Right cardiac atrium (tissue), 5 donors: ENCODE measurements around the gene MUSTN1. TPM values are rescaled to one million over a fixed set of nuclear protein-coding genes. Genes with fewer than 3 reads are reported as not detected.
A peak's percentile ranks its signal among the peaks of the same experiment; 100 is the strongest.

Experiments used
- ATAC-seq, 2 donors: fragments of 200-7000 bp; cut with Tn5 transposase; one replicate each; pipeline versions ENCODE4 v1.8.0 to v1.9.1; 2020; ENCODE audit warnings: moderate library complexity in 2 of 2, mild to moderate bottlenecking in 1 of 2
- DNase-seq, 3 donors: peaks; one replicate each; pipeline ENCODE4 v3.0.0-alpha.2; 2020
- H3K27ac ChIP-seq: one replicate; pipeline ENCODE4 v1.5.1; 2013; ENCODE audit warnings: mild to moderate bottlenecking, low read length, control low read depth, moderate library complexity
- H3K27me3 ChIP-seq: one replicate; pipeline ENCODE4 v1.6.1; 2013; ENCODE audit not compliant: control insufficient read depth, insufficient read depth
- H3K4me1 ChIP-seq: one replicate; pipeline ENCODE4 v1.6.1; 2013; ENCODE audit warnings: low read length; ENCODE audit not compliant: control insufficient read depth, insufficient read depth
- H3K4me3 ChIP-seq: one replicate; pipeline ENCODE4 v1.5.1; 2013; ENCODE audit warnings: low read length, control low read depth
- H3K9me3 ChIP-seq: one replicate; pipeline ENCODE4 v1.6.1; 2013; ENCODE audit warnings: low read length; ENCODE audit not compliant: control insufficient read depth
- WGBS: extraction: QIAGEN DNeasy Blood & Tissue Kit; methylation state at CpG from one replicate; pipeline ENCODE4 v1.1.7; 2013; 5-methylcytosine and 5-hydroxymethylcytosine counted together
- intact Hi-C, 4 donors: fragments of 100-400 bp; cut with DNase I; formaldehyde crosslinking; loops; one replicate each; pipeline versions ENCODE4 v1.11.0 to v1.14.0; 2022 to 2023
- polyA plus RNA-seq: library from polyadenylated mRNA; stranded (reverse); fragments of 200-250 nt; gene quantifications from one replicate; pipeline ENCODE4 v1.2.3, GENCODE V29; 2013
- total RNA-seq, 4 donors: library from RNA; stranded (reverse); fragmentation: NEBNext Ultra II Directional; extraction: Animal tissue kit (Norgen Biotek cat#: 25700); gene quantifications; one replicate each; pipeline ENCODE4 v1.2.1, GENCODE V29; 2021
- donor health status: healthy with polysubstance abuse.
- donor health status: DM: no; HTN: yes; CAD: no.
- donor health status: DM: no; HTN: no; CAD: no.
- donor health status: DM: no; HTN: yes; CAD: no; lungs with severe emphysema.
- donor health status: DM: yes; HTN: yes; CAD: no.

The MUSTN1 gene
- total and polyA plus RNA-seq, 5 donors = 12.7 to 152 (median 42.0) TPM

- H3K27me3 ChIP-seq = no peaks in the 10 kb centered on the region
- no peak overlapping the region for H3K4me3 ChIP-seq
- WGBS = 76% methylated on average over 19 of the region's 19 CpGs
- no peaks in the 10 kb centered on the region for H3K4me1 ChIP-seq
- intact Hi-C loops = no loop called here
- peak in 1 of 3 donors; percentile 37 for DNase-seq
- no peak overlapping the region for H3K27ac ChIP-seq
- no peak for ATAC-seq
- no peaks in the 10 kb centered on the region for H3K9me3 ChIP-seq
Measured at GRCh38 chr3:52805270-52806039, 29.4 kb downstream of the MUSTN1 start.

DNA sequence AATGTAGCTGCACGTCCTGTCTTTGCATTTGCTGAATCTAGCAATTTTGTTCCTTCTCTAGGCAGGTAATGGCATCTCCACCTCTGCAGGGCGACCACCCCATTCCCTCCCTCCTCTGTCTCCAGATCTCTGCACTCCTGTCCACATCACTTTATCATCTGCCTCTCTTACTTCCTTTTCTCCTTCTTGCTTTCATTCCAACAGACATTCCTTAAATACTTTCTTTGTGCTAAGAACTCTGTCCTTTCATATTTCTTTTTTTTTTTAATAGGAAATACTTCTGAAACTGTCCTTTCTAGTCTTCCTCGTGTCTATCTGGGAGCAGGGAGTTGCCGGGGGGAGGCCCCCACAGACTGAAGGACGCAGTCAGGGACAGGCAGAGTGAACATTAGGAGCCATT, 33.0 kb downstream of the MUSTN1 start:
- DNase-seq = no peak
- no peaks in the 10 kb centered on the region for H3K4me1 ChIP-seq
- no peak overlapping the region for H3K27ac ChIP-seq
- no peak for ATAC-seq
- 68% methylated on average over 5 of the region's 5 CpGs for WGBS
- H3K4me3 ChIP-seq = no peak overlapping the region
- H3K9me3 ChIP-seq = no peaks in the 10 kb centered on the region
- no peaks in the 10 kb centered on the region for H3K27me3 ChIP-seq
- intact Hi-C loops = no loop called here

DNA sequence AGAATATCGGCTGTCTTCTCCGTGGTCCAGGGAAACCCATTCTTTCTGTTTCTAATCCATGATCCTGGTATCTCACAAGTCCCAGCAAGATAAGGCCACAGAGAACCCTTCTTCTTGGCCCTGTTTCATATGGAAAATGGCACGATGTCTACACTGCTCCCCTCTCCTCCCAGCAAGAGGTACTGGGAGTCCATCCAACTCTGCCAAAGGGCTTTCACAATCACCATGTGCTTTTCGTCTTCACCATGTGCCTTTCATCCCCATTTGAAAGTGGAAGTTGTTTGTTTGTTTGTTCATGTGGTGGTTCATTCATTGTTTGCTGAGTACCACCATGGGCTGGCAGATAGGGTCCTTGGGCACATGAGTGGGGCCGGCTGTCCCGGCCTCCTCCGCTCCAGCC, 34.7 kb downstream of the MUSTN1 start:
- Histone ChIP-seq H3K9me3 (no peaks in the 10 kb centered on the region), H3K27ac (no peak overlapping the region), H3K27me3 (no peaks in the 10 kb centered on the region), H3K4me3 (no peak overlapping the region), H3K4me1 (no peaks in the 10 kb centered on the region)
- intact Hi-C loops = no loop called here
- ATAC-seq (no peak), DNase-seq (peak in 1 of 3 donors; percentile 21)
- WGBS = 73% methylated on average over 7 of the region's 7 CpGs

DNA sequence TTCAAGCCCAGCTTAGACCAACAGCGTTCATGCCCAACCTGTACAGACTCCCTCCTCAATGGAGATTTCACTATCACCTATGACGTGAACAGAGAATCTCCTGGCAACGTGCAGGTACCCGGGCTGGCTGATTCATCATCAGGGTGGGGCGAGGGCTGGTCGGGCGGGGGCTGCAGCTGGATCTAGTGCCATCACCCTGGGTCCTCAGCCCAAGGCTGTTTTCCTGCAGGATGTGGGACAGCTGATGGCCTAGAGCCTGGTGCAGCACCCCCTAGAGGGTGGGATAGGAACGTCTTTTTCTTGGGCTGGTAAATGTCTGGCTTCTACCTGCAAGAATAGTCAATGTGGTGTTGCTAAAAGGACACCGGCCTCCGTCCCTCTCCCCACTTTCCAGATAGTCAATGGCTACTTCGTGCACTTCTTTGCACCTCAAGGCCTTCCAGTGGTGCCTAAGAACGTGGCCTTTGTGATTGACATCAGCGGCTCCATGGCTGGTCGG, 35.8 kb downstream of the MUSTN1 start:
- Histone ChIP-seq H3K9me3 (no peaks in the 10 kb centered on the region), H3K27ac (no peak overlapping the region), H3K27me3 (no peaks in the 10 kb centered on the region), H3K4me1 (no peaks in the 10 kb centered on the region), H3K4me3 (no peak overlapping the region)
- DNase-seq (no peak), ATAC-seq (no peak)
- WGBS = 57% methylated on average over 14 of the region's 14 CpGs
- intact Hi-C loops = no loop called here

DNA sequence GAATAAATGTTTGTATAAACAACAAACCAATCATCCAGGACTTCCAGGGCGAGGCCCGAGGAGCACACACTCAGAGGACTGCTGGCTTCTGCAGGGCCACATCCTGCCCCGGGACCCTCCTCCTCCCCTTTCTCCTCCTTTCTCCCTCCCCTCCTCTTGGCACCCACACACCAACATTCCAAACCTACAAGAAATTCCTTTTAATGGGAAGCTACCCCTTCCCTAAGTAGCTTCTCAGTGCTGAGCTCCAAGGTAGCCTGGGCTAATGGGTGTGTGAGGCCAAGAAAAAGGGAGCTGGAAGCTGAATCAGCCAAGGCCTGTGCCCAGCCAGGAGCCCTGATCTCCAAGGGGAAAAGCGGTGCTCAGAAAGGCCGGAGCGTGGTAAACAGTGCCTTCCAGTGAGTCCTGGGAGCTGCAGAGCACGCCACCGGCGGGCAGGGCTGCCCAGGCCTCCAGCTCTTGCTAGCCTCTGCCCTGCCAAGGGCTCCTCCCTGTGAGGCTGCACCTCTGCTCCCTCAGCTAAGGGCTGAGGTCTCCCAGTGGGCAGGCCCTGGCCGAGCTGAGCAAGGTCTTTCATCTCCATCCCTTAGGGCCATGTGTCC, 36.3 kb downstream of the MUSTN1 start:
- 84% methylated on average over 10 of the region's 10 CpGs for WGBS
- Histone ChIP-seq H3K9me3 (no peaks in the 10 kb centered on the region), H3K4me3 (no peak overlapping the region), H3K4me1 (no peaks in the 10 kb centered on the region), H3K27me3 (no peaks in the 10 kb centered on the region), H3K27ac (no peak overlapping the region)
- ATAC-seq (no peak), DNase-seq (no peak)
- intact Hi-C loops = no loop called here

- no peak overlapping the region for H3K4me3 ChIP-seq
- DNase-seq (no peak), ATAC-seq (no peak)
- H3K27ac ChIP-seq = no peak overlapping the region
- intact Hi-C loops = no loop called here
- H3K9me3 ChIP-seq = no peaks in the 10 kb centered on the region
- H3K4me1 ChIP-seq = no peaks in the 10 kb centered on the region
- H3K27me3 ChIP-seq = no peaks in the 10 kb centered on the region
- WGBS = 93% methylated on average over 9 of the region's 9 CpGs
Measured at GRCh38 chr3:52796411-52796810, 38.4 kb downstream of the MUSTN1 start.

DNA sequence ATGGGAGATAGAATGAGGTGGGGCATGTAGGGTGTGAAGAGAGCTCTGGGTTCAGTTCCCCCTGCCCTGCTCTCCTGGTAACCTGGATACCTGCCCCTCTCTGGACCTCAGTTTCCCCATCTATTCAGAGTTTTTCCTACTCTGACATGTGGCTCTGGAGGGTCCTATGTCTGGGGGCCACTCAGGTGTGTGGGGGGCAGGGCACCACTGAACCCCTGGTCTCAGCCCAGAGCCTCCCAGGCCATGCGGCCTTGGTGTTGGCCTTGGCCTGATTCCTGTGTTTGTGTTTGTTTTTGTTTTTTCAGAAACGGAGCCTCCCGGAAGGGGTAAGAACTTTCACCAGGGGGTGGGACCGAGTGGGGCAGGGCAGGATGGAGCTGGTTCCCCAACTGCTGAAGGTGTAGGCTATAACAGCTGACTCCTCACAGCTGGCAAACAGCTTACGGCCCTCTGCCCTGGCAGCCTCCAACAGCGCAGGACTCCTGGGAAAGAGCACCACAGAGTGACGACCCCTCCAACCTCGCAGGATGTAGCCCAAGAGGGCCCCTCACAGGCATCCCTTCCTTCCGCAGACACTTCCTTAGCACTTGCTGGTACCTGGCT, 39.4 kb downstream of the MUSTN1 start:
- Histone ChIP-seq H3K27me3 (no peaks in the 10 kb centered on the region), H3K27ac (no peak overlapping the region), H3K4me1 (no peaks in the 10 kb centered on the region), H3K9me3 (no peaks in the 10 kb centered on the region), H3K4me3 (no peak overlapping the region)
- intact Hi-C loops = no loop called here
- 65% methylated on average over 9 of the region's 9 CpGs for WGBS
- DNase-seq (no peak), ATAC-seq (no peak)

- ATAC-seq = no peak
- intact Hi-C loops = no loop called here
- 64% methylated on average over 10 of the region's 10 CpGs for WGBS
- Histone ChIP-seq H3K27ac (no peak within 1 kb of the TSS), H3K27me3 (no peaks in the 10 kb centered on the region), H3K9me3 (no peaks in the 10 kb centered on the region), H3K4me3 (no peak within 1 kb of the TSS), H3K4me1 (no peaks in the 10 kb centered on the region)
- no peak for DNase-seq
Measured at GRCh38 chr3:52794612-52795099, 40.2 kb downstream of the MUSTN1 start, which contains the start of gene ITIH3. Gene ITIH3 (plus strand): TSS chr3:52794796. CDS start chr3:52794804, 8 bp downstream.

DNA sequence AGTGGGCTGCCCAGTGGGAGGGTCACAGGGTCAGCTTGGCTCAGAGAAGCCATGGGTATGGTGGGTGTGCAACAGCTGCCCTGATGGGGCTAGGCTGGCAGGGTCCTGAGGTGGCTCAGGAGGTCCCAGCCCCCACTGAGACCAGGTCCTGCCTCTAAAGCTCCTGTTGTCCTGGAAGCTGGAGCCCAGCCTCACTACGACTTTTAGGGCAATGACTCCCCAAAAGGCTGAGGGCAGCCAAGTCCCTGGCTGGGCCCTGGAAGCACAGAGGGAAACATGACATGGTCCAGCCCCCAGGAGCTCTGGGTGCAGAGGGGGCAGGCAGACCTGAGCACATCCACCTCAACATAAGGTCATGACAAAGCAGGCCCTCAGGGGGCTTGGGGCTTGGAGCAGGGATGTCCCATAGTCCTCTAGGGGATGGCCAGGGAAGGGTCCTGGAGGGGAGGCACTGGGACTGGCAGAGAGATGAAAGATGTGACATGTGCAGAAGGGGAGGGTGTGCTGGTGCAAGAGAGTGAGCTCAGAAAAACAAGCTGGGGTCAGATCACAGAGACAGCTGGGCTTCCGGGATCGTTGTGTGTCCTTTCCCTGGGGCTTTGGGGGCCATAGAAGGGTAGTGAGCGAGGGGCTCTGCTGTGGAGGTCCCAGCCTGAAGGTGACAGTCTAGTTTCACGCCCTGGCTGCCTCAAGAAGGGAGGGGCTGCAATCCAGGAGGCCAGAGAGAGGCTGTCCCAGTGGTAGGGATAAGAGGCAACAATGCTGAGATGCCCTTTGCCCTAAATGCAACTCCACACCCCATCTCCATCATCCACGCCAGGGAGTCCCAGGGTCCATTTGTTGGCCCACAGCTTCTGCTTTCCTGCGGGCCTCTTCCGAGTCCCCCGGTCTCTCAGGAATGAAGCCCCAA, 40.9 kb downstream of the MUSTN1 start:
- H3K9me3 ChIP-seq = no peaks in the 10 kb centered on the region
- ATAC-seq (no peak), DNase-seq (no peak)
- intact Hi-C loops = no loop called here
- H3K27ac ChIP-seq = no peak overlapping the region
- WGBS = 76% methylated on average over 9 of the region's 9 CpGs
- H3K27me3 ChIP-seq = no peaks in the 10 kb centered on the region
- no peaks in the 10 kb centered on the region for H3K4me1 ChIP-seq
- H3K4me3 ChIP-seq = no peak overlapping the region

- H3K27ac ChIP-seq = no peak overlapping the region
- H3K27me3 ChIP-seq = no peaks in the 10 kb centered on the region
- WGBS = 78% methylated on average over 18 of the region's 18 CpGs
- ATAC-seq = no peak
- H3K4me1 ChIP-seq = no peaks in the 10 kb centered on the region
- no peak overlapping the region for H3K4me3 ChIP-seq
- no peak for DNase-seq
- H3K9me3 ChIP-seq = no peaks in the 10 kb centered on the region
- intact Hi-C loops = no loop called here
Measured at GRCh38 chr3:52792961-52793695, 41.7 kb downstream of the MUSTN1 start.
